IMR-90 (cell line): ENCODE results near the gene ATP11A. TPM values are rescaled to one million over a fixed set of nuclear protein-coding genes. Genes with fewer than 3 reads are reported as not detected.

Experiments
- ATAC-seq: fragments of 200-7000 bp; cut with Tn5 transposase; 2 replicates; pipeline ENCODE4 v1.9.1; 2020; ENCODE audit warnings: low read depth, mild to moderate bottlenecking, moderate library complexity
- BruUV-seq: library from RNA; stranded (reverse); fragments of 400-500 nt; replicated peaks from 2 replicates; lab custom pipeline; 2021; lab: Mats Ljungman, UMichigan
- CTCF ChIA-PET: fragments of 300-600 bp; formaldehyde crosslinking; extraction: SDS; loops from one replicate; lab custom pipeline; 2021; ENCODE audit warnings: antibody characterized with exemption; lab: Yijun Ruan, JAX
- POLR2A ChIA-PET: fragments of 300-600 bp; sonication (Branson Sonifier 250); formaldehyde crosslinking; loops from one replicate; lab custom pipeline; 2022; ENCODE audit warnings: antibody characterized with exemption; ENCODE audit not compliant: unreplicated experiment; lab: Charles Lee
- DNase-seq: peaks from one replicate; pipeline ENCODE4 v3.0.0; 2013
- H2AFZ ChIP-seq: replicated peaks from 2 replicates; pipeline ENCODE3; 2013; ENCODE audit warnings: low read length, mild to moderate bottlenecking; ENCODE audit not compliant: poor library complexity
- H2AK5ac ChIP-seq: 2 replicates; pipeline ENCODE4 v1.6.1; 2013; ENCODE audit warnings: low read depth, low read length, inconsistent platforms
- H2AK9ac ChIP-seq: replicated peaks from 2 replicates; pipeline ENCODE3; 2013; ENCODE audit warnings: mild to moderate bottlenecking, low read depth, low read length, moderate library complexity; ENCODE audit not compliant: poor library complexity
- H2BK120ac ChIP-seq: 2 replicates; pipeline ENCODE4 v1.6.1; 2013; ENCODE audit warnings: low read depth, low read length, inconsistent platforms
- H2BK15ac ChIP-seq: 3 replicates; pipeline ENCODE4 v1.6.1; 2013; ENCODE audit warnings: low read depth, low read length, inconsistent platforms
- H2BK20ac ChIP-seq: 2 replicates; pipeline ENCODE4 v1.6.1; 2013; ENCODE audit warnings: low read depth, mild to moderate bottlenecking, inconsistent platforms, low read length, moderate library complexity
- H2BK5ac ChIP-seq: 2 replicates; pipeline ENCODE4 v1.6.1; 2013; ENCODE audit warnings: mild to moderate bottlenecking, low read depth, low read length, inconsistent platforms; ENCODE audit not compliant: poor library complexity, severe bottlenecking
- H3K14ac ChIP-seq: replicated peaks from 2 replicates; pipeline ENCODE4 v1.6.1; 2013; ENCODE audit warnings: low read depth, low read length, inconsistent platforms
- H3K18ac ChIP-seq: 2 replicates; pipeline ENCODE4 v1.6.1; 2013; ENCODE audit warnings: low read depth, low read length, control low read depth
- H3K23ac ChIP-seq: 2 replicates; pipeline ENCODE4 v1.6.1; 2013; ENCODE audit warnings: low read depth, low read length, inconsistent platforms
- H3K27ac ChIP-seq: 2 replicates; pipeline ENCODE4 v1.5.1; 2013; ENCODE audit warnings: mild to moderate bottlenecking, control low read depth, low read length; ENCODE audit not compliant: insufficient read depth
- H3K27me3 ChIP-seq: 2 replicates; pipeline ENCODE4 v1.6.1; 2013; ENCODE audit warnings: low read length; ENCODE audit not compliant: control insufficient read depth, insufficient read depth
- H3K36me3 ChIP-seq: 2 replicates; pipeline ENCODE4 v1.6.1; 2013; ENCODE audit warnings: low read length, mixed read lengths; ENCODE audit not compliant: control insufficient read depth, insufficient read depth
- H3K4ac ChIP-seq: 2 replicates; pipeline ENCODE4 v1.6.1; 2013; ENCODE audit warnings: low read depth, low read length, inconsistent platforms
- H3K4me1 ChIP-seq: 2 replicates; pipeline ENCODE4 v1.6.1; 2013; ENCODE audit warnings: low read length, mixed read lengths; ENCODE audit not compliant: control insufficient read depth, insufficient read depth
- H3K4me2 ChIP-seq: 2 replicates; pipeline ENCODE4 v1.6.1; 2013; ENCODE audit warnings: low read depth, mild to moderate bottlenecking, control low read depth, low read length, moderate library complexity
- H3K4me3 ChIP-seq: 2 replicates; pipeline ENCODE4 v1.5.1; 2013; ENCODE audit warnings: low read depth, mild to moderate bottlenecking, control low read depth, low read length, moderate library complexity; ENCODE audit not compliant: insufficient read depth
- H3K56ac ChIP-seq: 2 replicates; pipeline ENCODE4 v1.6.1; 2013; ENCODE audit warnings: low read length, inconsistent platforms; ENCODE audit not compliant: insufficient read depth; ENCODE audit errors: extremely low read depth
- H3K79me1 ChIP-seq, 2 experiments: 2 replicates each; pipeline ENCODE4 v1.6.1; 2013; ENCODE audit warnings: low read length in 2 of 2, inconsistent platforms in 1 of 2, low read depth in 1 of 2
- H3K9ac ChIP-seq: 2 replicates; pipeline ENCODE4 v1.6.1; 2013; ENCODE audit warnings: low read depth, low read length, control low read depth
- H3K9me1 ChIP-seq: 2 replicates; pipeline ENCODE4 v1.6.1; 2013; ENCODE audit warnings: low read length, inconsistent platforms; ENCODE audit not compliant: insufficient read depth
- H3K9me3 ChIP-seq: 2 replicates; pipeline ENCODE4 v1.6.1; 2013; ENCODE audit warnings: low read length; ENCODE audit not compliant: control insufficient read depth, insufficient read depth
- H4K20me1 ChIP-seq: 2 replicates; pipeline ENCODE4 v1.6.1; 2013; ENCODE audit warnings: low read length, inconsistent platforms; ENCODE audit not compliant: insufficient read depth
- H4K5ac ChIP-seq: 2 replicates; pipeline ENCODE4 v1.6.1; 2013; ENCODE audit warnings: mild to moderate bottlenecking, low read depth, low read length, control low read depth
- H4K8ac ChIP-seq, 2 experiments: 2 replicates each; pipeline ENCODE4 v1.6.1; 2013; ENCODE audit warnings: low read depth in 2 of 2, low read length in 2 of 2, control low read depth in 1 of 2, inconsistent platforms in 1 of 2
- H4K91ac ChIP-seq: 2 replicates; pipeline ENCODE4 v1.6.1; 2013; ENCODE audit warnings: low read depth, low read length, inconsistent platforms; ENCODE audit not compliant: insufficient read depth
- BHLHE40 ChIP-seq: fragments of 150-350 bp; IDR thresholded peaks from 2 replicates; pipeline ENCODE4 v1.6.1; 2016; ENCODE audit warnings: mild to moderate bottlenecking, low read depth, low read length
- CEBPB ChIP-seq: IDR thresholded peaks from 2 replicates; pipeline ENCODE4 v1.6.1; 2012; ENCODE audit warnings: low read depth, low read length, improper control_type of control experiment
- CTCF ChIP-seq: conservative IDR thresholded peaks from 2 replicates; pipeline ENCODE4 v1.5.1; 2012; ENCODE audit warnings: mild to moderate bottlenecking, low read depth, low read length, improper control_type of control experiment
- FOS ChIP-seq: fragments of 150-350 bp; IDR thresholded peaks from 2 replicates; pipeline ENCODE4 v1.6.1; 2016; ENCODE audit warnings: low read depth, low read length
- MAFK ChIP-seq: IDR thresholded peaks from 2 replicates; pipeline ENCODE4 v1.6.1; 2012; ENCODE audit warnings: low read depth, low read length, improper control_type of control experiment
- MAZ ChIP-seq: IDR thresholded peaks from 2 replicates; pipeline ENCODE4 v1.6.1; 2012; ENCODE audit warnings: low read depth, mild to moderate bottlenecking, low read length, improper control_type of control experiment, moderate library complexity, borderline replicate concordance
- MXI1 ChIP-seq: IDR thresholded peaks from 2 replicates; pipeline ENCODE4 v1.6.1; 2012; ENCODE audit warnings: low read depth, mild to moderate bottlenecking, low read length, moderate library complexity, borderline replicate concordance
- NFE2L2 ChIP-seq: fragments of 150-350 bp; IDR thresholded peaks from 2 replicates; pipeline ENCODE4 v1.6.1; 2016; ENCODE audit warnings: low read depth, mild to moderate bottlenecking, low read length
- POLR2A ChIP-seq: IDR thresholded peaks from 2 replicates; pipeline ENCODE4 v1.6.1; 2012; ENCODE audit warnings: mild to moderate bottlenecking, low read depth, low read length
- RAD21 ChIP-seq: IDR thresholded peaks from 2 replicates; pipeline ENCODE4 v1.6.1; 2012; ENCODE audit warnings: low read length, improper control_type of control experiment
- RCOR1 ChIP-seq: IDR thresholded peaks from 2 replicates; pipeline ENCODE4 v1.6.1; 2012; ENCODE audit warnings: mild to moderate bottlenecking, low read length, improper control_type of control experiment; ENCODE audit not compliant: insufficient replicate concordance
- RFX5 ChIP-seq: IDR thresholded peaks from 2 replicates; pipeline ENCODE4 v1.8.0; 2012; ENCODE audit warnings: low read depth, mild to moderate bottlenecking, low read length, moderate library complexity
- SMC3 ChIP-seq: fragments of 150-350 bp; IDR thresholded peaks from 2 replicates; pipeline ENCODE4 v1.6.1; 2016; ENCODE audit warnings: low read depth, mild to moderate bottlenecking, antibody characterized with exemption, low read length, moderate library complexity
- USF2 ChIP-seq: fragments of 150-350 bp; IDR thresholded peaks from 2 replicates; pipeline ENCODE4 v1.6.1; 2017; ENCODE audit warnings: mild to moderate bottlenecking, antibody characterized with exemption, low read length, low read depth
- WGBS, 2 experiments: methylation state at CpG; one replicate each; pipeline versions ENCODE4 v1.1.5 to v1.1.7; 2013; ENCODE audit warnings: missing lambda C conversion rate in 2 of 2; ENCODE audit not compliant: insufficient read length in 1 of 2; ENCODE audit errors: extremely low coverage in 2 of 2; 5-methylcytosine and 5-hydroxymethylcytosine counted together
- dilution Hi-C: fragments of 300-500 bp; cut with HindIII; formaldehyde crosslinking; loops from one replicate; pipeline ENCODE4 v1.14.3; 2018; ENCODE audit warnings: low sequenced_read_pairs; ENCODE audit not compliant: unreplicated experiment
- in situ Hi-C: fragments of 300-500 bp; cut with MboI; formaldehyde crosslinking; loops from 3 replicates; pipeline ENCODE4 v1.14.3; 2019; ENCODE audit warnings: low sequenced_read_pairs, inconsistent platforms, mixed read lengths
- intact Hi-C: fragments of 100-400 bp; cut with micrococcal nuclease; formaldehyde crosslinking; loops from 2 replicates; pipeline ENCODE4 v1.10.0; 2022
- polyA plus RNA-seq, 3 experiments: library from polyadenylated mRNA; depleted of rRNA; stranded (reverse); fragments of >200 nt; gene quantifications; 2 replicates each; pipeline ENCODE4 v1.2.3, GENCODE V29; 2012; ENCODE audit warnings: low replicate concordance in 1 of 3
- total RNA-seq: library from RNA; depleted of rRNA; stranded (reverse); fragments of >200 nt; gene quantifications from 2 replicates; pipeline ENCODE4 v1.2.3, GENCODE V29; 2012
- TF ChIP-seq, protein P1 (sequence below): fragments of 150-350 bp; IDR thresholded peaks from 2 replicates; pipeline ENCODE4 v1.6.1; 2016; ENCODE audit warnings: low read depth, mild to moderate bottlenecking, low read length, moderate library complexity, borderline replicate concordance

Gene ATP11A
- total and polyA plus RNA-seq, 2 of the 4 experiments (the other 2 are of a cell fraction): 8.4 to 12.0 TPM

DNA sequence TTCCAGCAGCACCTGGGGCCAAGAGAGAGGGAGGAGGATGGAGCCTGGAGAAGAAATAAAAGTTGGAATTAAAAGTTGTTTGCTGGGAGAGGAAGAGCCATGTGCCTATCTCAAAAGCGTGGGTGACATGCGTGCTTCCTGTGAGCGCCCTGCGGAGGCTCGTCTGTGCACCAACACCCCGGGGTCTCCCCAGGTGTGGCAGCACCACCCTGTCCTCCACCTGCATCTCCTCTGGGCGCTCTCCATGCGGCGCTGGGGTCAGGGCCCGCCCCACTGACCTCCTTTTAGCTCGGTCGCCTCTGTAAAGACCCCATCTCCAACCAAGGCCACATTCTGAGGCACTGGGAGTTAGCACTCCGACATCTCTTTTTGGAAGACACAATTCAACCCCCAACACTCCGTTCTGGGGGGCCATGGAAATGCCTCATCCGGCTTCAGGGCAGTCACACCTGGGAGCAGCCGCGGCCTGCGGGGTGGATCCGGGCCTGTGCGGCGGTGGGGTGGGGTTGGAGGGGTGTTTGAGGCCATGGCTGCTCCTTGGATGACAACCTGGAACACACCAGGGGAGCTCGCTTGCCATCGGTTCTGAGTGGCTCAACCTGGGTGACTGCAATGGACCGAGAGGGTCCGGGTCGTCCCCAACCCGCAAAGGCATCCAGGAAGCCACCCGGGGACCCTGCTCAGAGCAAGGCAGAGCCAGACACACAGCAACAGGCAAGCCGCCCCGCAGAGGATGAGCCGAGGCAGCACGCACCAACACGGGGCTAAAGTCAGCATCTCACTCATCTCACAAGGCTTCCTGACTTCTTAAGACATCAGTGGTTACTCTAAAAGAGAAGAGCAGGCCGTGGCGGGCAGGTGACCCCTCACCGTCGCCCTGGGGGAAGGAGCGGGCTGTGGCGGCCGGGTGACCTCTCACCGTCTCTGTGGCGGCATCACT lies 199.8 kb downstream of the ATP11A start:
- Histone ChIP-seq H2BK5ac (no peak overlapping the region), H2AFZ (no peak overlapping the region), H4K20me1 (no peaks in the 10 kb centered on the region), H3K27ac (no peak overlapping the region), H3K9me3 (no peaks in the 10 kb centered on the region), H3K27me3 (peaks cover 47% of the 10 kb centered on the region), H3K4ac (no peak overlapping the region), H3K4me1 (peaks cover 4% of the 10 kb centered on the region; the same call in 1 of the 2 replicates), H4K5ac (no peak overlapping the region), H3K9me1 (peaks cover 9% of the 10 kb centered on the region), H2AK9ac (peak overlapping the region; percentile 42), H3K18ac (no peak overlapping the region), H3K4me2 (no peak overlapping the region), H3K36me3 (peaks cover 3% of the 10 kb centered on the region), H2BK120ac (no peak overlapping the region), H3K56ac (no peak overlapping the region), H3K14ac (no peak overlapping the region), H3K23ac (no peak overlapping the region), H3K4me3 (no peak overlapping the region), H2BK20ac (no peak overlapping the region), H2BK15ac (no peak overlapping the region), H4K8ac (no peak overlapping the region), H2AK5ac (no peak overlapping the region), H3K79me1 (no peaks in the 10 kb centered on the region), H4K91ac (no peak overlapping the region), H3K9ac (no peak overlapping the region)
- DNase-seq (no peak), ATAC-seq (no peak)
- dilution Hi-C loops: no loop called here
- intact Hi-C loops: no loop called here
- WGBS, 2 experiments: 81% methylated on average over 18 of the region's 42 CpGs; no CpG with 5 or more reads in 1 of the 2 experiments
- BruUV-seq: no TSS peak
- in situ Hi-C loops: no loop called here
- CTCF ChIA-PET: no interaction called here
- POLR2A ChIA-PET: no interaction called here
- no peak for TF ChIP-seq CTCF
- TF ChIP-seq POLR2A: no peak
- no peak for TF ChIP-seq RCOR1
- TF ChIP-seq MXI1: no peak
- TF ChIP-seq SMC3: no peak
- TF ChIP-seq RAD21: no peak
- TF ChIP-seq MAFK: no peak
- TF ChIP-seq USF2: no peak
- no peak for TF ChIP-seq RFX5
- no peak for TF ChIP-seq CEBPB
- TF ChIP-seq BHLHE40: no peak
- no peak for TF ChIP-seq FOS
- no peak for TF ChIP-seq NFE2L2
- TF ChIP-seq MAZ: no peak
- TF ChIP-seq, protein P1, sequence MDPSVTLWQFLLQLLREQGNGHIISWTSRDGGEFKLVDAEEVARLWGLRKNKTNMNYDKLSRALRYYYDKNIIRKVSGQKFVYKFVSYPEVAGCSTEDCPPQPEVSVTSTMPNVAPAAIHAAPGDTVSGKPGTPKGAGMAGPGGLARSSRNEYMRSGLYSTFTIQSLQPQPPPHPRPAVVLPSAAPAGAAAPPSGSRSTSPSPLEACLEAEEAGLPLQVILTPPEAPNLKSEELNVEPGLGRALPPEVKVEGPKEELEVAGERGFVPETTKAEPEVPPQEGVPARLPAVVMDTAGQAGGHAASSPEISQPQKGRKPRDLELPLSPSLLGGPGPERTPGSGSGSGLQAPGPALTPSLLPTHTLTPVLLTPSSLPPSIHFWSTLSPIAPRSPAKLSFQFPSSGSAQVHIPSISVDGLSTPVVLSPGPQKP: no peak
